Measurements from ENCODE around the gene ITGA2. TPM values are rescaled to one million over a fixed set of nuclear protein-coding genes. Genes with fewer than 3 reads are reported as not detected.

The ITGA2 gene
- total and polyA plus RNA-seq, 2 experiments from 2014 or later, result 10.4 to 21.5 TPM

GRCh38 chr5:53035868-53036381, 46.8 kb downstream of the ITGA2 start:
- Histone ChIP-seq H3F3A (ENCODE audit: insufficient read depth) (peaks cover 72% of the 10 kb centered on the region), H3K4me1 (ENCODE audit: insufficient read depth) (peaks cover 46% of the 10 kb centered on the region), H3K9ac (no peak overlapping the region), H4K20me1 (ENCODE audit: insufficient read depth) (no peaks in the 10 kb centered on the region), H3K27ac (peak overlapping the region; percentile 71; the same call in 1 of the 2 replicates), H3K79me2 (ENCODE audit: insufficient read depth) (peaks cover 67% of the 10 kb centered on the region), H3K9me2 (ENCODE audit: insufficient read depth) (no peaks in the 10 kb centered on the region), H3K4me2 (ENCODE audit: unreplicated experiment) (no peak overlapping the region), H2AFZ (no peak overlapping the region), H3K36me3 (ENCODE audit: low read depth) (no peaks in the 10 kb centered on the region), H3K27me3 (replicated peaks; ENCODE audit: insufficient read depth) (no peaks in the 10 kb centered on the region), H3K4me3 (no peak overlapping the region), H3K9me3 (ENCODE audit: low read depth) (no peaks in the 10 kb centered on the region)
- TF ChIP-seq EZH2phosphoT487 (IDR thresholded peaks at IDR 0.05; ENCODE audit: insufficient read depth, low read depth) (no peak), EZH2 (IDR thresholded peaks at IDR 0.05; ENCODE audit: insufficient read depth, poor library complexity, severe bottlenecking) (no peak)
- WGBS, 2 experiments (ENCODE audit: low coverage in 1 of 2, low lambda C conversion rate in 2 of 2, missing lambda C conversion rate in 2 of 2), result 71 to 73% methylated on average over 2 of the region's 2 CpGs
- peak; percentile 65 for DNase-seq
- in situ Hi-C loops (cut with MboI), result no loop called here

- Histone ChIP-seq H3K36me3 (ENCODE audit: low read depth) (no peaks in the 10 kb centered on the region), H2AFZ (no peak overlapping the region), H4K20me1 (ENCODE audit: insufficient read depth) (no peaks in the 10 kb centered on the region), H3K27ac (peak overlapping the region; percentile 71), H3K9ac (peak overlapping the region; percentile 38; the same call in 1 of the 2 replicates), H3K79me2 (ENCODE audit: insufficient read depth) (peaks cover 80% of the 10 kb centered on the region), H3K9me3 (ENCODE audit: low read depth) (no peaks in the 10 kb centered on the region), H3K4me1 (ENCODE audit: insufficient read depth) (peaks cover 46% of the 10 kb centered on the region), H3K4me3 (peak overlapping the region; percentile 43), H3K27me3 (replicated peaks; ENCODE audit: insufficient read depth) (no peaks in the 10 kb centered on the region), H3K4me2 (ENCODE audit: unreplicated experiment) (peak overlapping the region; percentile 65), H3F3A (ENCODE audit: insufficient read depth) (peaks cover 64% of the 10 kb centered on the region), H3K9me2 (ENCODE audit: insufficient read depth) (no peaks in the 10 kb centered on the region)
- in situ Hi-C loops (cut with MboI), result no loop called here
- WGBS, 2 experiments (ENCODE audit: low coverage in 1 of 2, low lambda C conversion rate in 2 of 2, missing lambda C conversion rate in 2 of 2), result 3 to 7% methylated on average over 3 of the region's 3 CpGs
- no peak for TF ChIP-seq EZH2 (IDR thresholded peaks at IDR 0.05; ENCODE audit: insufficient read depth, poor library complexity, severe bottlenecking)
- TF ChIP-seq EZH2phosphoT487 (IDR thresholded peaks at IDR 0.05; ENCODE audit: insufficient read depth, low read depth), result 0 out of 2 replicates have a peak, but pooled peaks have one; percentile 62
- DNase-seq, result peak; percentile 93
Observed at GRCh38 chr5:53037141-53037859, 48.1 kb downstream of the ITGA2 start.

- no peak for DNase-seq
- Histone ChIP-seq H3K79me2 (ENCODE audit: insufficient read depth) (peaks cover 81% of the 10 kb centered on the region), H3K4me1 (ENCODE audit: insufficient read depth) (peaks cover 42% of the 10 kb centered on the region), H3K9ac (no peak overlapping the region), H3K36me3 (ENCODE audit: low read depth) (no peaks in the 10 kb centered on the region), H3K4me2 (ENCODE audit: unreplicated experiment) (peak overlapping the region; percentile 65), H2AFZ (no peak overlapping the region), H3F3A (ENCODE audit: insufficient read depth) (peaks cover 60% of the 10 kb centered on the region), H3K27ac (peak overlapping the region; percentile 71), H4K20me1 (ENCODE audit: insufficient read depth) (no peaks in the 10 kb centered on the region), H3K9me3 (ENCODE audit: low read depth) (no peaks in the 10 kb centered on the region), H3K9me2 (ENCODE audit: insufficient read depth) (no peaks in the 10 kb centered on the region), H3K27me3 (replicated peaks; ENCODE audit: insufficient read depth) (no peaks in the 10 kb centered on the region), H3K4me3 (no peak overlapping the region; the same call in 1 of the 2 replicates)
- TF ChIP-seq EZH2 (IDR thresholded peaks at IDR 0.05; ENCODE audit: insufficient read depth, poor library complexity, severe bottlenecking), result no peak
- TF ChIP-seq EZH2phosphoT487 (IDR thresholded peaks at IDR 0.05; ENCODE audit: insufficient read depth, low read depth), result no peak
- in situ Hi-C loops (cut with MboI), result no loop called here
- 73 to 76% methylated on average over 5 of the region's 5 CpGs for WGBS, 2 experiments (ENCODE audit: low coverage in 1 of 2, low lambda C conversion rate in 2 of 2, missing lambda C conversion rate in 2 of 2)
Observed at GRCh38 chr5:53038196-53038847, 49.2 kb downstream of the ITGA2 start.

GRCh38 chr5:53039855-53040254, 50.7 kb downstream of the ITGA2 start:
- no peaks in the 10 kb centered on the region for H3K36me3 ChIP-seq (ENCODE audit: low read depth)
- no peak for DNase-seq
- peaks cover 48% of the 10 kb centered on the region for H3K4me1 ChIP-seq (ENCODE audit: insufficient read depth)
- H3K9ac ChIP-seq, result no peak overlapping the region
- in situ Hi-C loops (cut with MboI), result no loop called here
- H2AFZ ChIP-seq, result no peak overlapping the region
- H4K20me1 ChIP-seq (ENCODE audit: insufficient read depth), result no peaks in the 10 kb centered on the region
- H3F3A ChIP-seq (ENCODE audit: insufficient read depth), result peaks cover 56% of the 10 kb centered on the region
- TF ChIP-seq EZH2 (IDR thresholded peaks at IDR 0.05; ENCODE audit: insufficient read depth, poor library complexity, severe bottlenecking) (no peak), EZH2phosphoT487 (IDR thresholded peaks at IDR 0.05; ENCODE audit: insufficient read depth, low read depth) (no peak)
- no peaks in the 10 kb centered on the region for H3K27me3 ChIP-seq (replicated peaks; ENCODE audit: insufficient read depth)
- peaks cover 77% of the 10 kb centered on the region for H3K79me2 ChIP-seq (ENCODE audit: insufficient read depth)
- no peak overlapping the region for H3K4me3 ChIP-seq
- H3K9me2 ChIP-seq (ENCODE audit: insufficient read depth), result no peaks in the 10 kb centered on the region
- no peaks in the 10 kb centered on the region for H3K9me3 ChIP-seq (ENCODE audit: low read depth)
- H3K27ac ChIP-seq, result no peak overlapping the region
- no peak overlapping the region for H3K4me2 ChIP-seq (ENCODE audit: unreplicated experiment)
- WGBS, 2 experiments (ENCODE audit: low coverage in 1 of 2, low lambda C conversion rate in 2 of 2, missing lambda C conversion rate in 2 of 2), result 96% methylated on average over 3 of the region's 3 CpGs

Data from GM23248 (cell line).